CD14-positive monocyte (primary cell): ENCODE measurements around the gene KRTCAP3. TPM values are rescaled to one million over a fixed set of nuclear protein-coding genes. Genes with fewer than 3 reads are reported as not detected.

Experiments
- DNase-seq, 3 donors: peaks; one replicate each; pipeline ENCODE4 v3.0.0-alpha.2; 2011 to 2022
- H2AFZ ChIP-seq: 2 replicates; pipeline ENCODE4 v1.6.0; 2012; ENCODE audit warnings: mild to moderate bottlenecking, low read depth, low read length, inconsistent platforms; ENCODE audit not compliant: insufficient read depth, poor library complexity, severe bottlenecking
- H3K27ac ChIP-seq, 2 donors: 1 replicate in 1 of 2; 2 replicates in 1 of 2; pipeline ENCODE4 v1.5.1; 2012 to 2013; ENCODE audit warnings: low read length in 2 of 2, control low read depth in 1 of 2, inconsistent platforms in 1 of 2, low read depth in 1 of 2, mild to moderate bottlenecking in 1 of 2
- H3K27me3 ChIP-seq, 2 donors: one replicate each; pipeline versions ENCODE4 v1.6.0 to v1.6.1; 2011 to 2013; ENCODE audit warnings: low read length in 2 of 2; ENCODE audit not compliant: control insufficient read depth in 2 of 2, insufficient read depth in 2 of 2
- H3K36me3 ChIP-seq, 2 donors: replicated peaks in 1 of 2; 1 replicate in 1 of 2; 2 replicates in 1 of 2; pipeline versions ENCODE4 v1.5.1 to v1.6.1; 2012 to 2013; ENCODE audit warnings: low read length in 2 of 2, control low read depth in 1 of 2, inconsistent platforms in 1 of 2, mild to moderate bottlenecking in 1 of 2; ENCODE audit not compliant: insufficient read depth in 2 of 2, control insufficient read depth in 1 of 2
- H3K4me1 ChIP-seq, 2 donors: 1 replicate in 1 of 2; 2 replicates in 1 of 2; pipeline versions ENCODE4 v1.5.1 to v1.6.1; 2012 to 2013; ENCODE audit warnings: low read length in 2 of 2, control low read depth in 1 of 2, inconsistent platforms in 1 of 2, mild to moderate bottlenecking in 1 of 2, moderate library complexity in 1 of 2; ENCODE audit not compliant: insufficient read depth in 2 of 2, control insufficient read depth in 1 of 2
- H3K4me2 ChIP-seq: replicated peaks from 2 replicates; pipeline ENCODE3; 2012; ENCODE audit warnings: low read length, moderate library complexity, mild to moderate bottlenecking; ENCODE audit not compliant: poor library complexity, severe bottlenecking; ENCODE audit errors: extremely low read depth
- H3K4me3 ChIP-seq, 3 experiments: fragments of 200-600 bp in 1 of 3; sonication (generic) in 1 of 3; replicated peaks in 1 of 3; 1 replicate in 2 of 3; 2 replicates in 1 of 3; pipeline ENCODE4 v1.5.1; 2011 to 2013; ENCODE audit warnings: low read length in 3 of 3, mild to moderate bottlenecking in 3 of 3, control low read depth in 2 of 3, low read depth in 2 of 3, inconsistent platforms in 1 of 3, moderate library complexity in 1 of 3
- H3K79me2 ChIP-seq: 2 replicates; pipeline ENCODE4 v1.6.0; 2012; ENCODE audit warnings: mild to moderate bottlenecking, control low read depth, inconsistent platforms, low read length, moderate library complexity; ENCODE audit not compliant: insufficient read depth
- H3K9ac ChIP-seq: 2 replicates; pipeline ENCODE4 v1.6.0; 2017; ENCODE audit warnings: low read length, mild to moderate bottlenecking; ENCODE audit not compliant: insufficient read depth, poor library complexity, severe bottlenecking
- H3K9me3 ChIP-seq, 2 donors: replicated peaks in 1 of 2; 1 replicate in 1 of 2; 2 replicates in 1 of 2; pipeline versions ENCODE4 v1.5.1 to v1.6.1; 2012 to 2013; ENCODE audit warnings: low read length in 2 of 2, control low read depth in 1 of 2; ENCODE audit not compliant: control insufficient read depth in 1 of 2, insufficient read depth in 1 of 2
- H4K20me1 ChIP-seq: 2 replicates; pipeline ENCODE4 v1.6.0; 2012; ENCODE audit warnings: mild to moderate bottlenecking, low read length, control low read depth, moderate library complexity; ENCODE audit not compliant: insufficient read depth
- H3K27ac Mint-ChIP-seq, 7 donors: one replicate each; pipeline ENCODE4 v1.8.0; 2020; ENCODE audit warnings: mild to moderate bottlenecking in 7 of 7, mixed read lengths in 7 of 7, moderate library complexity in 6 of 7, inconsistent platforms in 2 of 7
- H3K27me3 Mint-ChIP-seq, 3 donors: one replicate each; pipeline ENCODE4 v1.8.0; 2021 to 2022; ENCODE audit warnings: low read depth in 3 of 3, mild to moderate bottlenecking in 3 of 3, mixed read lengths in 3 of 3, moderate library complexity in 3 of 3, inconsistent platforms in 1 of 3
- H3K36me3 Mint-ChIP-seq, 2 donors: one replicate each; pipeline ENCODE4 v1.8.0; 2020; ENCODE audit warnings: mixed read lengths in 2 of 2, inconsistent platforms in 1 of 2, mild to moderate bottlenecking in 1 of 2
- H3K4me1 Mint-ChIP-seq: one replicate; pipeline ENCODE4 v1.8.0; 2020; ENCODE audit warnings: mild to moderate bottlenecking, mixed read lengths
- H3K4me3 Mint-ChIP-seq, 2 donors: one replicate each; pipeline ENCODE4 v1.8.0; 2020; ENCODE audit warnings: mild to moderate bottlenecking in 2 of 2, mixed read lengths in 2 of 2, moderate library complexity in 1 of 2
- H3K9me3 Mint-ChIP-seq, 7 donors: one replicate each; pipeline ENCODE4 v1.8.0; 2020 to 2022; ENCODE audit warnings: mixed read lengths in 7 of 7, mild to moderate bottlenecking in 6 of 7, moderate library complexity in 6 of 7, inconsistent platforms in 2 of 7
- WGBS: methylation state at CpG from one replicate; pipeline ENCODE4 v1.1.5; 2013; ENCODE audit warnings: missing lambda C conversion rate; ENCODE audit not compliant: insufficient coverage; 5-methylcytosine and 5-hydroxymethylcytosine counted together
- intact Hi-C, 2 donors: fragments of 100-400 bp; cut with micrococcal nuclease; formaldehyde crosslinking; loops; one replicate each; pipeline versions ENCODE4 v1.15.0 to v1.15.1; 2023
- polyA plus RNA-seq, 3 donors: library from polyadenylated mRNA; depleted of rRNA in 1 of 3; unstranded in 2 of 3; stranded (reverse) in 1 of 3; fragments of 300-500 nt in 2 of 3; fragments of >200 nt in 1 of 3; fragmentation: Illumina TruSeq in 2 of 3; gene quantifications; 1 replicate in 2 of 3; 2 replicates in 1 of 3; pipeline ENCODE4 v1.2.3, GENCODE V29; 2012 to 2021
- TF ChIP-seq, protein P1 (sequence below): fragments of 200-600 bp; IDR thresholded peaks from one replicate; pipeline ENCODE4 v1.8.0; 2022; ENCODE audit warnings: antibody characterized with exemption, mild to moderate bottlenecking

KRTCAP3 gene
- polyA plus RNA-seq, 3 donors = 2.5 TPM; not detected in 2

DNA sequence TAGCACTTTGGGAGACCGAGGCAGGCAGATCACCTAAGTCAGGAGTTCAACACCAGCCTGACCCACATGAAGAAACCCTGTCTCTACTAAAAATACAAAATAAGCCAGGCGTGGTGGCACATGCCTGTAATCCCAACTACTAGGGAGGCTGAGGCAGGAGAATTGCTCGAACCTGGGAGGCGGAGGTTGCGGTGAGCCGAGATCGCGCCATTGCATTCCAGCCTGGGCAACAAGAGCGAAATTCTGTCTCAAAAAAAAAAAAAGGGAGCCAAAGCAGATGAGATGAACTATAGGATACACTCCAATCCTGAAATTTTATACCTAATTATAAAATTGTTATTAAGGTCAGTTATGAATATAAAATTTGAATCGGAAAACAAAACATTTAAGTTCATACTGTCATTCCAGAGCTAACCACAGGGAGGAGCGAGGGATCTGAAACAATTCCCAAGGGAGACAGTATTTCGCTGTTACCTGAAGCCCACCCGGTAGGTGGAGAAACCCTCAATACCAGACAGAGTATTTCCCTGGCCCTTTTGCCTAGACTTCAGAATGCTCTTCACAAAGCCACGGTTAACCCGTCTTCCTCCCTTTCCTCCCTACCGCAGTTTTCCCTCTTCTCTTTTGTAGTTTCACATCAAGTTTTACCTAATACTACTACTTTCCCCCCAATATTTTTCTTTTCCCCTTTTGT lies 34.2 kb upstream of the KRTCAP3 start:
- Histone ChIP-seq H3K27me3 (no peaks in the 10 kb centered on the region), H3K4me3 (peak overlapping the region in 2 of 3 experiments; percentile 91 to 96), H3K79me2 (peaks cover 65% of the 10 kb centered on the region), H3K4me1 (peaks cover 21% of the 10 kb centered on the region in 2 donors), H3K4me2 (peak overlapping the region; percentile 94), H3K36me3 (peaks cover 3 to 22% of the 10 kb centered on the region in 2 donors), H4K20me1 (peaks cover 34% of the 10 kb centered on the region), H3K27ac (peak overlapping the region in 1 of 2 donors; percentile 85), H3K9me3 (no peaks in the 10 kb centered on the region), H2AFZ (peak overlapping the region; percentile 91), H3K9ac (peak overlapping the region; percentile 89)
- Mint-ChIP-seq H3K27ac (peak overlapping the region; percentile 62 to 89 (median 77)), H3K4me3 (peak overlapping the region; percentile 78 to 89), H3K9me3 (no peaks in the 10 kb centered on the region), H3K27me3 (peaks cover 2 to 6% (median 3%) of the 10 kb centered on the region in 3 donors), H3K4me1 (peaks cover 29% of the 10 kb centered on the region), H3K36me3 (peaks cover 6 to 22% of the 10 kb centered on the region in 2 donors)
- 12% methylated on average over 5 of the region's 16 CpGs for WGBS
- TF ChIP-seq, protein P1, sequence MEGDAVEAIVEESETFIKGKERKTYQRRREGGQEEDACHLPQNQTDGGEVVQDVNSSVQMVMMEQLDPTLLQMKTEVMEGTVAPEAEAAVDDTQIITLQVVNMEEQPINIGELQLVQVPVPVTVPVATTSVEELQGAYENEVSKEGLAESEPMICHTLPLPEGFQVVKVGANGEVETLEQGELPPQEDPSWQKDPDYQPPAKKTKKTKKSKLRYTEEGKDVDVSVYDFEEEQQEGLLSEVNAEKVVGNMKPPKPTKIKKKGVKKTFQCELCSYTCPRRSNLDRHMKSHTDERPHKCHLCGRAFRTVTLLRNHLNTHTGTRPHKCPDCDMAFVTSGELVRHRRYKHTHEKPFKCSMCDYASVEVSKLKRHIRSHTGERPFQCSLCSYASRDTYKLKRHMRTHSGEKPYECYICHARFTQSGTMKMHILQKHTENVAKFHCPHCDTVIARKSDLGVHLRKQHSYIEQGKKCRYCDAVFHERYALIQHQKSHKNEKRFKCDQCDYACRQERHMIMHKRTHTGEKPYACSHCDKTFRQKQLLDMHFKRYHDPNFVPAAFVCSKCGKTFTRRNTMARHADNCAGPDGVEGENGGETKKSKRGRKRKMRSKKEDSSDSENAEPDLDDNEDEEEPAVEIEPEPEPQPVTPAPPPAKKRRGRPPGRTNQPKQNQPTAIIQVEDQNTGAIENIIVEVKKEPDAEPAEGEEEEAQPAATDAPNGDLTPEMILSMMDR = peak; percentile 46
- peak in 1 of 3 donors; percentile 11 for DNase-seq
- intact Hi-C loops = loop anchor here (5.0 kb wide), 1 partner anchor 36 kb away; the partner anchor contains the start of genes EIF2B4 (in 2 of the 2) and SNX17 (in 2 of the 2)

DNA sequence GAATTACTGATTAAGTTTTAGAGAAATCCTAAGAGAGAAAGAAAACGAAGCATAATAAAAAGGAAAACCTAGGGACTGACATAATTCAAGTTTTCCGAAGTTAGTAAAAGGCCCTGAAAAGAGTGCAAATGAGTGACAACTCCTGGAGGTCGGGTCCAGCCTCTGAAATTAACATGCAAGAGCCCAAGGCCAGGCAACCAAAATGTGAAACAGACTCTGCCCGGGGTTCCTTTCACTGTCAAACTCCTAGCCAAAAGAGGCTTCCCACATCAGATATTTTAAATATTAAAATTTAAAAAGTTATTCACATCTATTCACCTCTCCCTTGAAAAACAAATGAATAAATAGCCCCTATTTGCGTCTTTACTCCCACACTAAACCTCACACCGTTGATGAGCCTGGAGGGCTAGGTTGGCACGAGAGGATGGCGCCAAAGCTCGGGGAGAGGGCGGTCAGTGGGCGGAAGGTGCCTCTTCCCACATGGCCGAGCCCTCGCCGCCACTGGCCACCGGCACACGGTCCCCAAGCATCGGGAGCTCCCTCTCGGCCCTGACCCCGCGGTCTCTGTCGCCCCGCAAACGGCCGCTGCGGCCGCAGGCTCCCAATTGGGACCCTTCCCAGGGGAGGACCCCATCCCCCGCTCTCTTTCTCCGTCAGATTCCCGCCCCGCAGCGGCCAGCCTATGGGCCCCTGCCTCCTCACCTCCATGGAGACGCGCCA lies 33.4 kb upstream of the KRTCAP3 start:
- Mint-ChIP-seq H3K9me3 (peaks cover 0 to 2% (median 0%) of the 10 kb centered on the region in 7 donors), H3K36me3 (peaks cover 5 to 17% of the 10 kb centered on the region in 2 donors), H3K4me3 (peak overlapping the region; percentile 78 to 89), H3K27me3 (peaks cover 2 to 7% (median 3%) of the 10 kb centered on the region in 3 donors), H3K27ac (peak overlapping the region; percentile 73 to 89 (median 81)), H3K4me1 (peaks cover 29% of the 10 kb centered on the region)
- H3K4me2 ChIP-seq = peak overlapping the region; percentile 94
- H3K4me3 ChIP-seq = peak overlapping the region; percentile 91 to 96 (median 96)
- peak overlapping the region; percentile 89 for H3K9ac ChIP-seq
- peak overlapping the region; percentile 74 to 85 for H3K27ac ChIP-seq
- peaks cover 3 to 22% of the 10 kb centered on the region in 2 donors for H3K36me3 ChIP-seq
- peaks cover 21% of the 10 kb centered on the region in 2 donors for H3K4me1 ChIP-seq
- WGBS = under 1% methylated on average over 32 of the region's 33 CpGs
- intact Hi-C loops = loop anchor here (5.0 kb wide), 1 partner anchor 36 kb away; the partner anchor contains the start of genes EIF2B4 (in 2 of the 2) and SNX17 (in 2 of the 2)
- H3K9me3 ChIP-seq = no peaks in the 10 kb centered on the region
- H3K27me3 ChIP-seq = no peaks in the 10 kb centered on the region
- peaks cover 57% of the 10 kb centered on the region for H3K79me2 ChIP-seq
- H2AFZ ChIP-seq = peak overlapping the region; percentile 91
- H4K20me1 ChIP-seq = peaks cover 26% of the 10 kb centered on the region
- TF ChIP-seq, protein P1 = no peak
- DNase-seq = peak in 2 of 3 donors; percentile 1 to 18
